Midbrain (tissue), 1 donor: ENCODE data around the gene CHN1.

ENCODE experiments used
- DNase-seq: peaks from one replicate; lab custom pipeline; 2025; lab: John Stamatoyannopoulos, UW

Gene CHN1

GRCh38 chr2:174924061-174924693, 81.0 kb downstream of the CHN1 start:
- no peak for DNase-seq

GRCh38 chr2:174919947-174920595, 85.1 kb downstream of the CHN1 start:
- DNase-seq = no peak

GRCh38 chr2:174918886-174919526, 86.2 kb downstream of the CHN1 start:
- no peak for DNase-seq

GRCh38 chr2:174916270-174916930, 88.8 kb downstream of the CHN1 start:
- DNase-seq = no peak

- DNase-seq = no peak
Measured at GRCh38 chr2:174914853-174915760, 90.1 kb downstream of the CHN1 start.

GRCh38 chr2:174908284-174908683, 96.9 kb downstream of the CHN1 start:
- DNase-seq = no peak

GRCh38 chr2:174903264-174903556, 102.0 kb downstream of the CHN1 start:
- DNase-seq = no peak

GRCh38 chr2:174902506-174903263, 102.5 kb downstream of the CHN1 start:
- DNase-seq = no peak

GRCh38 chr2:174901075-174901474, 104.1 kb downstream of the CHN1 start:
- DNase-seq = no peak

GRCh38 chr2:174897286-174897685, 107.9 kb downstream of the CHN1 start:
- no peak for DNase-seq

GRCh38 chr2:174893018-174893417, 112.2 kb downstream of the CHN1 start:
- DNase-seq = no peak

- DNase-seq = no peak
Measured at GRCh38 chr2:174892546-174892945, 112.6 kb downstream of the CHN1 start.

- no peak for DNase-seq
Measured at GRCh38 chr2:174888646-174889271, 116.4 kb downstream of the CHN1 start.

GRCh38 chr2:174888146-174888545, 117.0 kb downstream of the CHN1 start:
- no peak for DNase-seq

- no peak for DNase-seq
Measured at GRCh38 chr2:174882416-174882815, 122.8 kb downstream of the CHN1 start.

- no peak for DNase-seq
Measured at GRCh38 chr2:174881678-174882077, 123.5 kb downstream of the CHN1 start.

GRCh38 chr2:174878537-174879147, 126.5 kb downstream of the CHN1 start:
- no peak for DNase-seq

- no peak for DNase-seq
Measured at GRCh38 chr2:174877751-174878150, 127.4 kb downstream of the CHN1 start.

GRCh38 chr2:174877301-174877700, 127.9 kb downstream of the CHN1 start:
- DNase-seq = no peak

- DNase-seq = no peak
Measured at GRCh38 chr2:174874085-174874484, 131.1 kb downstream of the CHN1 start.
